SW480 (cell line): ENCODE data around the gene CHRND.

Experiments used
- DNase-seq: peaks from one replicate; pipeline ENCODE4 v3.0.0-alpha.2; 2016; ENCODE audit warnings: low spot score

CHRND gene

GRCh38 chr2:232525791-232526371 is at the start of gene CHRND:
Gene CHRND (plus strand): TSS chr2:232526160. CDS start chr2:232526216, 56 bp downstream.
- peak; percentile 78 for DNase-seq

DNA sequence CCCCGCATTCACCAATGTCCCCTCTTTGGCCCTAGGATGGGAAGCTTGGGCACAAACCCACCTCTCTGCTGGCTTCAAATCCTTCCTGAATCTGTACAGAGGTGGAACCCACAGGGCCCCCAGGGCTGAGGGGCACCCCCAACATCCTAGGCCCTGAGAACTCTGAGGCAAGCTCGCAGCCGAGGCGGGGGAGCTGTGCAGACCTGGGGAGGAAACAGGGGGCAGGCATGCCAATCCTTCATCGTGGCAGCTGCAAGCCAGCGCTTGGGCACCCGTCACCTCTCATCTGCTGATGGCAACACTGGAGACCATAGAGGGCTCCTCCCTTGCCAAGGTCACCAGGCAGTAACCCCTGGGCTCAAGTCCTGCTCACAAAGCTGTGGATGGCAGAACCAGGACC is 49.2 kb upstream of the CHRND start:
- no peak for DNase-seq

DNA sequence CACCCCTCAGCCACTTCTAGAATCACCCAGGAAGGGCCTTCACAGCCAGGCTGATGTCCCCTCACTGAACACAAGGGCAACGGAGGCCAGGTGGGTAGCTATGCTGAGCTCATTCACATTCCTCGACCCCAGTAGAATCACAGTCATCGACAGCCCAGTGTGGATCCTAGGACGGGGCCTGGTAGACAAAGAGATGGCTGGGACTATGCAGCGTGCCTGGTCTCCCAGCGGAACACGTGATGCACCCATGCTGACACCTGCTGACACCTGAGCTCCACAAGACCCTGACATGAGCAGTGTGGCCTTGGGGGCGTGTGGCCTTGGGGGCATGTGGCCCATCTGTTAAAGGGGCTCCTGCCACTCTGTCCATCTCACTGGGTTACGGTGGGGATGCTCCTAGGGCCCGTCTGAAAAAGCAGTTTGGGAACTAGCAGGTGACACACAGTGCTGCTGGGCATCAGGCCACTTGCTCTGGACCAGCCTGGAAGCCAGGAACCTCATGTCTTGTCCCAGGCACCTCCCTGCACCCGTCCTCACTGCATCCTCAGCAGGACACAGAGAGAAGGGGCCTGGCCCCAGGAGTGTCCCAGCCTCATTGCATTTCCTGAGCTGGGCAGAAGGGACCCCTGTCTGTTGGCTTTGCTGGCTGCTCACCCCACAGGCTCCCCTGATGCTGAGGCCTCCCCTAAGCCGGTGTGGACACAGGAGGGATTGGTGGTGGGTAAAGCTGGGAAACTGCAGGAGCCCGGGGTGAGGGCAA is 48.0 kb upstream of the CHRND start:
- DNase-seq = no peak

DNA sequence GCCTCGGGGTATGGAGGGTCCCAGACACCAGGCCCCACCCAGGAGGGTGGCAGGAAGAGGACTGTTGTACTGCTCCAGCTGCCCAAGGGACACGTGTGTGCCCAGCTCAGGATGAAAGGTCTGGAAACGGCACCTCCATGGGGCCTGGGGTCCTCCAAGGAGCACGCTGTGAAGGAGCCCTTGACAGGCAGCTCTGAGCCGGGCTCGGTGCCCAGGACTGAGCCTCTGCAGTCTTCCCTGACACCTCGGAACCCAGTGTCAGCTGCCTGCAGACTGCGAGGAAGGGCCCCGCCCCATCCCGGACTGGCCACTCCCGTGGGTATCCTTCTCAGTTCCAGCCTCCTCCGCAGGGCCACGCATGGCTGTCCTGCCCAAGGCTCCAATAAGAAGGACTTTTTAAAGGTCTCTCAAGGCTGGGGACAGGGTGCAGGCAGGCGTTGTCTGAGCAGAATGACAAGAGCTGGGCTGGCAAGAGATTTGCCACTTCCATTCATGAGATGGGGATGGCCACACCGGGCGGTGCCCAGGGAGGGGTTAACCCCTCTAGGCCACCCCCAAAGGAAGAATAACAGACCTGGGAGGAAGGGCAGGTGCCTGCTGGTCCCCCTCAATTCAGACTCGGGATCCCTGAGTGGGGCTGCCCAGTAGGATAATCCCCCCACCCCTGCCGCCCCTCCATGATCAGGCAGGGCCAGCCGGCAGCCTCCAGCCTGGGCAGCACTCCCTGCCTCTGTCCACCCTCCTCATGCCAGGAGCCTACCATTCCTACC is 47.2 kb upstream of the CHRND start:
- no peak for DNase-seq

GRCh38 chr2:232479341-232480200 is 46.4 kb upstream of the CHRND start:
- DNase-seq = no peak

- DNase-seq = no peak
Observed at GRCh38 chr2:232480201-232481190, 45.5 kb upstream of the CHRND start.

- DNase-seq = no peak
Observed at GRCh38 chr2:232481322-232482140, 44.4 kb upstream of the CHRND start.

DNA sequence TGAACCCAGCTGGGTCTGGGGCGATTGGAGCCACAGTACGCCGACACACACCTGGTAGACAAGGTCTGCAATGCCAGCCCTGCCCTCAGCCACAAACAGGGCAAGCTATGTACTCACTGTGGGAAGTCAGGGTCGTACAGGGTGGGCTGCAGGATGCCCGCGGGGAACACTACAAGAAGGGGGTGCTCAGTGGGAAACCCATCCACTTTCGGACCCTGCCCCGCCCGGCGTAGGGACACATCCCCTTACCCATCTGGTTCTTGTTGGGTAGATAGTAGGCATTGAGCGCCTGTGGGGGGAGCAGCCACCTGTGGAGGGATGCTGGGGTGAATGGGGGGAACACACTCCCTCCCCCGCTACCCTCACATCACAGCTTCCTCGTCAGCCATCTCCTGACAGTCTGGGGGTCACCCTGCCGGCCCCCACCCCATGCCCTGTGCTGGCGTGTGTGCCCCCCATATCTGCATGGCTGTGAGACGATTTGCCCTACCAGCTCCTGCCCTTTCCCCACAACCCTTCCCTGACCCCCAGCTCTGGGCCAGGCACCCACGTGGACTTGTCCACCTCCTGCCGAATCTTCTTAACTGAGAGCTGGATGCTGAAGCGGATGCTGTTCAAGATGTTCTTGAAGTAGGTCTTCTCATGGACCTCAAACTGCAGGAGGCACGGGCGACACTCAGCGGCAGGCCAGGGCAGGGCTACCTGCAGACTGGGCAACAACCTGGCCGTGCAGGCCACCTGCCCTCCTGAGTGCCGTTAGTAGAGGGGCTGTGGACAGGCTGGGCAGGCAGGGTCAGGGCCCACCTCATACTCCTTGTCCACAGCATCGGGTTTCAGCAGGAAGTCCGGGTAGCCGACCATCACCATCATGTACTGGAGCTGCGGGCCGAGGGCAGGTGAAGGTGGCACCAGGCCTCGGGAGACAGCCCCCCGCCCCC is 43.4 kb upstream of the CHRND start:
- DNase-seq = no peak

- no peak for DNase-seq
Observed at GRCh38 chr2:232483311-232483922, 42.5 kb upstream of the CHRND start.

DNA sequence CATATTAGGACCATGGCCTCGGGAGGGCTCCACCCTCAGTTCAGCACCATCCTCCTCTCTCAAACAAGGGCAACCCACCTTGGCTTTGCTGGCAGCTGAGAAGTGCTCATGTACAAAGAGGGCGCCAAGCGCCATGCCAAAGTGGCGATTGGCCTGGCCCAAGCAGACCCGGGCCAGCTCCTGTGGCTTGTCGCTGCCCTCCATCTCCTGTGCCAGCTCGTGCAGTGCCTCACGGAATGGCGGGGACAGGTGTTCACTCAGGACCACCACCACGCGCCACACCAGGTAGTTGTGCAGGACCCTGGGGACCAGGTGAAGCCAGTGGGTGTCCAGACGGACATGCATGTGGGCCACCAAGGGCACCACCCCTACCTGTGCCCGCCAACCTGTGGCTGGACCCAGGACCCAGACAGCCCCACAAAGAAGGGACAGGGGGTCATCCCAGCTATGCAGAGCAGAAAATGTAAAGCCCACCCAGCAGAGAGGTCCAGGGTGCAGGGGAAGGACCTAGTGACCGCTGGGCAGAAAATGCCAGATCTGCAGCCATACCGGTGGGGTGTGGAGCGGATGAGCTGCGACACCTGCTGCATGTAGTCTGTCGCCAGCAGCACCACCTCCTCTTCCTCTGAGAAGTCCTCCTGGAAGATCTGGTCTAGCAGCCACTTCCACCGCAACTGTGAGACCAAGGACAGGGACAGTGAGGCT is 41.9 kb upstream of the CHRND start:
- DNase-seq = no peak

- no peak for DNase-seq
Observed at GRCh38 chr2:232484628-232485347, 41.2 kb upstream of the CHRND start.

DNA sequence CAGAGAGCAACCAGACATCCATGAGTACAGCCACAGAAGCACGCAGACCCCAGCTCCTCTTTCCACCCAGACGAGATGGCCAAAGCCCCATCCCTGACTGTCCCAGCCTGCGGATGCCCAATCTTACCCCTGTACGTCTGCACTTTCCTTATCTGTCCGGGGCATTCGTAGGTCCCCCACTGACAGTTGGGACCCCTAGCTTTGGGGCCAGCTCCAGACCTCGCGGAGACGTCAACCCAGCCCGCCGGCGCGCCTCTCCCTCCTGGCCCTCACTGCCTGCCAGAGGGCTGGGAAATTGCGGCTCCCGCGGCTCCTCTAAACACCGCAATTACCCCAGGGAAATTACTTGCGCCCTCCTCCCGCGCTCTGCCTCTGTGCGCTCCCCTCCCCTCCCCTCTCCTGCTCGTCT is 40.6 kb upstream of the CHRND start:
- DNase-seq = no peak

GRCh38 chr2:232485757-232486557 is 40.0 kb upstream of the CHRND start:
- DNase-seq = no peak

DNA sequence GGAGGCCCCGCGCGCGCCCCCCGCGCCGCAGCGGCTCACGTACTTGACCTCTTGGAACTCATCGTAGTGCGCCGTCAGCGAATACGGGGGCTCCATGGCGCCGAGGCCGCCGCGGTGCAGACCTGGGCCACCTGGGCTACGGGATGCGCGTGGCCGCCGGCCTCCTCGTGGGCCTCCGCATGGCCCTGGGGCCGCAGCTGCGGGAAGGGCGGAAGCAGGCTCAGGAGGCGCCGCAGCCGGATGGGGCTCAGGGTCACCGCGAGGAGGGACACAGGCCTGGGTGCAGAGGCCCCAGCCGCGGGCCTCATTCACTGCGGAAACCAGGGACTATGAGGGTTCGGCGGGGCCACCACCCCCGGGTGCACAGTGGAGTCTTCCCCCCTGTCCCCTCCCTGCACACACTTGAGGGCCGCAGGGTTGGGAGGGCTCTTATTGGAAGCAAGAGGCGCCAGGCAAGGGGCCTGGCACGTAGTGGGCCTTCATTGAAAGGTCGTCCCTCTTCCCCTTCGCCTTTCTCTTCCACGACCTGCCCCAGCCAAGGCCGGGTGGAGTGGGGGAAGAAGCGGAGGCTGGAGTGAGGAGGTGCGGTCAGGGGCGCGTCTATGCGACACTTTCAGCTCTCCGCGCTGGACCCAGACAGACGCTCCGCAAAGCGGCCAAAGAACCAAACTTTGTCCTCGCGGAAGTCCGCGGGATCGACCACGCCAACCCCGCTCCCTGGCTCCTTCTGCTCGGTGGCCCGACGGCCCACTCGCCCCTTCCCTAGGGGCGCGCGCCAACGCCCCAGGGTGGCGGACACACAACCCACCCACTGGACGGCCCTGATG is 39.2 kb upstream of the CHRND start:
- no peak for DNase-seq

DNA sequence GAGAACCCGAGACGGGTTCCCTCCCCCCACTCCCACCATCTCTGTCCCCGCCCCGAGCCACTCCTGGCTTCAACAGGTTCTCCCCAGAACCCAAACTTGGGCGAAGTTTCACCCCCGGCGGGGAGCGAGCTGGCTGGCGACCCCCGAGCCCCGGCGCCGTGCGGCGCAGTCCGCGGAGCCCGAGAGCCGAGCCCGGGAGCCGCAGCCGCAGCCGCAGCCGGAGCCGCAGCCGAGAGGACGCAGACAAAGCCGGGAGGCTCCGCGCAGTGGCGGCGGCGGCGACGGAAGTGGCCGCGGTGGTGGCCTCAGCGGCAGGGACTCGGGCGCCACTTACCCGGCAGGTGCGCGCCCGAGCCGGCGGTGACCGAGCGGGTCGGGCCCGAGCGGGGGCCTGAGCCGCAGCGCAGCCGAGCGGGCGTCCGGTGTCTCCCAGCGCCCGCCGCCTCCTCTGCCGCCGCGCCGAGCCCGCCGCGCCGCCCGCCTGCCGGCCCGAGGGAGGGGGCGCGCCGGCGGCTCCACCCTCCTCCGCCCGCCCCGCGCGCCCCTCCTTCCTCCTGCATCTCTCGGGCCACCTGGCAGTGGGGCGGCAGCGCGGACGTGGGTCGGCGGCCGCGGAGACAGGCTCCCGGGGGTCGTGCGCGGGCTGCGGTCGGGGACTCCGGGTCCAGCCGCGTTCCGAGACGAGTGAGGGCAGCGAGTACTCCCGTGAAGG is 38.4 kb upstream of the CHRND start, which contains the start of gene ECEL1:
TSS of gene ECEL1 (minus strand) at position 450 of the 712 bp plus-strand sequence. CDS start 1,181 bp downstream, outside the sequence.
- DNase-seq = no peak
